ENCODE data around the gene CTRL. TPM values are rescaled to one million over a fixed set of nuclear protein-coding genes. Genes with fewer than 3 reads are reported as not detected.

The CTRL gene
- total and polyA plus RNA-seq, 7 donors = 0.71 to 2.1 (median 1.2) TPM; not detected in 3

DNA sequence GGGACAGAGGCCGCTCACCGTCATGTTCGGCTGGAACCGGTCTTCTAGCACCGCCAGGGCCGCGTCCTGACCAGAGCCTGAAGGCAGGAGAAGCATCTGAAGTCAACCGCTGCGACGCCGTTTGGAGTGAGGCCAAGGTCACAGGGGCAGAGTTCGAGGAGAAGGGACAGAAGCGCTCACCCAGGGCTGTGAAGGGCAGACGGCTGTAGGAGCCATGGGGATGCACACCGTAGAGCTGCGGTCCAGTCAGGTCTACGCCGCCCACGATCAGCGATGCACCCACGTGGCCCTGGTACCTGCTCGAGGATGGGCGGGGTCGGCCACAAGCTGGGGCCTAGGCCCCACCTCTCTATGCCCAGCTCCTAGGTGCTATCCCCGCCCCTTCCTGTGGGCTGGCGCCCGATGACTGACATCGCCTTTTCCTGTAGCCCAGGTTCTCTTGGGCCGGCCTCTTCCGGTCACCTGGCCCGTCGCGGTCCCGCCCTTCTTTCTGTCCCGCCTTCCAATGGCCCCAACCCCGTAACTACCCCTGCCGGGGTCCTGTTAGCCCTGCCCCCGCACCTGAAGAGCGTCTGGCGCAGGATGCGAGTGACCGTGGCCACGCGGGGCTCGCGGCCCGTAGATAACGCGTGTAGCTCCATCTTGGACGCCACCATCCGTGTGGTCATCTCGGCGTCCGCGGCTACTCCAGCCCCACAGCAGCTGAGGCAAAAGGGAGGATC is 3.9 kb upstream of the CTRL start:
- intact Hi-C loops (cut with DNase I) = loop anchor here (5.0 to 10.0 kb wide), 2 partner anchors 93 to 411 kb away; partner anchors contain the start of genes RIPOR1 and THAP11
- H3K27me3 ChIP-seq = no peaks in the 10 kb centered on the region
- H3K9me3 ChIP-seq = no peaks in the 10 kb centered on the region
- peaks cover 0 to 34% (median 28%) of the 10 kb centered on the region in 4 donors for H3K4me1 ChIP-seq
- peak overlapping the region; percentile 91 to 97 (median 94) for H3K27ac ChIP-seq
- peak; percentile 97 for DNase-seq
- peak overlapping the region; percentile 77 to 89 (median 84) for H3K4me3 ChIP-seq
- TF ChIP-seq EP300 (IDR thresholded peaks at IDR 0.05) (no peak), POLR2AphosphoS5 (IDR thresholded peaks at IDR 0.05) (peak; percentile 89 to 94 (median 92)), POLR2A (IDR thresholded peaks at IDR 0.05) (peak; percentile 79 to 81)
- TF ChIP-seq, protein P1, sequence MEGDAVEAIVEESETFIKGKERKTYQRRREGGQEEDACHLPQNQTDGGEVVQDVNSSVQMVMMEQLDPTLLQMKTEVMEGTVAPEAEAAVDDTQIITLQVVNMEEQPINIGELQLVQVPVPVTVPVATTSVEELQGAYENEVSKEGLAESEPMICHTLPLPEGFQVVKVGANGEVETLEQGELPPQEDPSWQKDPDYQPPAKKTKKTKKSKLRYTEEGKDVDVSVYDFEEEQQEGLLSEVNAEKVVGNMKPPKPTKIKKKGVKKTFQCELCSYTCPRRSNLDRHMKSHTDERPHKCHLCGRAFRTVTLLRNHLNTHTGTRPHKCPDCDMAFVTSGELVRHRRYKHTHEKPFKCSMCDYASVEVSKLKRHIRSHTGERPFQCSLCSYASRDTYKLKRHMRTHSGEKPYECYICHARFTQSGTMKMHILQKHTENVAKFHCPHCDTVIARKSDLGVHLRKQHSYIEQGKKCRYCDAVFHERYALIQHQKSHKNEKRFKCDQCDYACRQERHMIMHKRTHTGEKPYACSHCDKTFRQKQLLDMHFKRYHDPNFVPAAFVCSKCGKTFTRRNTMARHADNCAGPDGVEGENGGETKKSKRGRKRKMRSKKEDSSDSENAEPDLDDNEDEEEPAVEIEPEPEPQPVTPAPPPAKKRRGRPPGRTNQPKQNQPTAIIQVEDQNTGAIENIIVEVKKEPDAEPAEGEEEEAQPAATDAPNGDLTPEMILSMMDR (IDR thresholded peaks at IDR 0.05) = no peak
- peaks cover 0 to 27% (median 6%) of the 10 kb centered on the region in 4 donors for H3K36me3 ChIP-seq
- WGBS, 2 donors = 3 to 9% methylated on average over 55 of the region's 55 CpGs

DNA sequence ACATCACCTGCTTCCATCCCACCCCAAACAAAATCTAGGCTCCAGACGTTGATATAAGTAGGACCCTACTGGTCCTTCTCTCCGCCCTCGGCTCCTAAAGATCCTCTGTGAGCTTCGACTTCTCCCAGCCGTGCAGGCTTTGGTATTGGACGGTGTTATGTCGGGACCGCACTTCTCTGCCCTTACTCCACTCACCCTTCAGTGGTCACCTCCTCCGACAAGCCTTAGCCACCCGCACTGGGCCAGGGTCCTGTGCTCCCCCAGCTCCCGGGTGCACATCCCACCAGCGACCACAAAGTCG is 3.4 kb upstream of the CTRL start:
- no peaks in the 10 kb centered on the region for H3K27me3 ChIP-seq
- H3K9me3 ChIP-seq = no peaks in the 10 kb centered on the region
- DNase-seq = no peak
- peak overlapping the region; percentile 91 to 97 (median 94) for H3K27ac ChIP-seq
- intact Hi-C loops (cut with DNase I) = loop anchor here (5.0 to 10.0 kb wide), 2 partner anchors 93 to 410 kb away; partner anchors contain the start of genes RIPOR1 and THAP11
- no peak for TF ChIP-seq POLR2AphosphoS5 (IDR thresholded peaks at IDR 0.05)
- TF ChIP-seq, protein P1 (IDR thresholded peaks at IDR 0.05) = no peak
- no peak for TF ChIP-seq EP300 (IDR thresholded peaks at IDR 0.05)
- no peak for TF ChIP-seq POLR2A (IDR thresholded peaks at IDR 0.05)
- peak overlapping the region; percentile 77 to 89 (median 84) for H3K4me3 ChIP-seq
- peaks cover 0 to 30% (median 25%) of the 10 kb centered on the region in 4 donors for H3K4me1 ChIP-seq
- 60 to 67% methylated on average over 13 of the region's 13 CpGs for WGBS, 2 donors
- H3K36me3 ChIP-seq = peaks cover 0 to 27% (median 6%) of the 10 kb centered on the region in 4 donors

GRCh38 chr16:67934306-67935100 is 2.8 kb upstream of the CTRL start:
- 78 to 86% methylated on average over 13 of the region's 13 CpGs for WGBS, 2 donors
- Histone ChIP-seq H3K4me3 (peak overlapping the region in 3 of 4 donors; percentile 77 to 89 (median 85)), H3K36me3 (peaks cover 0 to 27% (median 6%) of the 10 kb centered on the region in 4 donors), H3K27ac (peak overlapping the region in 3 of 4 donors; percentile 92 to 97 (median 95)), H3K27me3 (no peaks in the 10 kb centered on the region), H3K9me3 (no peaks in the 10 kb centered on the region), H3K4me1 (peaks cover 0 to 25% (median 21%) of the 10 kb centered on the region in 4 donors)
- intact Hi-C loops (cut with DNase I) = loop anchor here (5.0 to 10.0 kb wide), 2 partner anchors 92 to 410 kb away; partner anchors contain the start of genes RIPOR1 and THAP11
- TF ChIP-seq EP300 (IDR thresholded peaks at IDR 0.05) = no peak
- TF ChIP-seq, protein P1 (IDR thresholded peaks at IDR 0.05) = no peak
- no peak for TF ChIP-seq POLR2AphosphoS5 (IDR thresholded peaks at IDR 0.05)
- TF ChIP-seq POLR2A (IDR thresholded peaks at IDR 0.05) = no peak
- DNase-seq = no peak

- Histone ChIP-seq H3K36me3 (peaks cover 0 to 32% (median 8%) of the 10 kb centered on the region in 4 donors), H3K27ac (no peak overlapping the region), H3K4me1 (peaks cover 0 to 24% (median 21%) of the 10 kb centered on the region in 4 donors), H3K4me3 (no peak overlapping the region), H3K27me3 (no peaks in the 10 kb centered on the region), H3K9me3 (no peaks in the 10 kb centered on the region)
- DNase-seq = no peak
- WGBS, 2 donors = 87% methylated on average over 7 of the region's 7 CpGs
- intact Hi-C loops (cut with DNase I) = loop anchor here (10.0 kb wide), 1 partner anchor 409 kb away; the partner anchor contains the start of gene RIPOR1
- TF ChIP-seq EP300 (IDR thresholded peaks at IDR 0.05) (no peak), POLR2A (IDR thresholded peaks at IDR 0.05) (no peak), POLR2AphosphoS5 (IDR thresholded peaks at IDR 0.05) (no peak)
- TF ChIP-seq, protein P1 (IDR thresholded peaks at IDR 0.05) = no peak
These were observed 2.1 kb upstream of the CTRL start for GRCh38 chr16:67933805-67934204.
